Common myeloid progenitor, CD34-positive (primary cell): Measurements from ENCODE around the gene ME2.
"Not testable (repeated sequence)": the region's sequence is repeated elsewhere in the genome, so short reads cannot be mapped to it uniquely, and the experiment has no call there.

Experiments used
- CTCF ChIA-PET: fragments of 350-600 bp; sonication (Branson Sonifier 250); formaldehyde crosslinking; loops from one replicate; lab custom pipeline; 2021; ENCODE audit warnings: antibody characterized with exemption; lab: Charles Lee
- POLR2A ChIA-PET: fragments of 350-600 bp; sonication (Branson Sonifier 250); formaldehyde crosslinking; loops from one replicate; lab custom pipeline; 2021; ENCODE audit warnings: antibody characterized with exemption; lab: Charles Lee
- DNase-seq, 3 donors: peaks; one replicate each; pipeline versions ENCODE4 v3.0.0 to v3.0.0-alpha.2; 2013
- H3K27ac ChIP-seq, 2 experiments: 1 replicate in 1 of 2; 2 replicates in 1 of 2; pipeline ENCODE4 v1.7.0; 2013; ENCODE audit warnings: inconsistent platforms in 2 of 2, low read length in 2 of 2, mild to moderate bottlenecking in 2 of 2, low read depth in 1 of 2, moderate library complexity in 1 of 2; ENCODE audit not compliant: severe bottlenecking in 2 of 2, insufficient read depth in 1 of 2, poor library complexity in 1 of 2
- H3K27me3 ChIP-seq, 5 experiments: replicated peaks in 2 of 5; 1 replicate in 3 of 5; 2 replicates in 2 of 5; pipeline versions ENCODE4 v1.6.1 to v1.7.0; 2013; ENCODE audit warnings: low read length in 4 of 5, mild to moderate bottlenecking in 2 of 5, moderate library complexity in 2 of 5, inconsistent platforms in 1 of 5; ENCODE audit not compliant: insufficient read depth in 5 of 5, control insufficient read depth in 4 of 5
- H3K36me3 ChIP-seq, 4 experiments: 1 replicate in 2 of 4; 2 replicates in 2 of 4; pipeline versions ENCODE4 v1.6.1 to v1.7.0; 2013; ENCODE audit warnings: low read length in 3 of 4, control low read depth in 1 of 4, mild to moderate bottlenecking in 1 of 4; ENCODE audit not compliant: control insufficient read depth in 4 of 4, insufficient read depth in 4 of 4
- H3K4me1 ChIP-seq, 4 experiments: 1 replicate in 3 of 4; 2 replicates in 1 of 4; pipeline versions ENCODE4 v1.6.1 to v1.7.1; 2013; ENCODE audit warnings: low read length in 3 of 4, mild to moderate bottlenecking in 3 of 4, control low read depth in 1 of 4, inconsistent platforms in 1 of 4, moderate library complexity in 1 of 4; ENCODE audit not compliant: control insufficient read depth in 4 of 4, insufficient read depth in 4 of 4; ENCODE audit errors: control extremely low read depth in 1 of 4
- H3K4me3 ChIP-seq, 7 experiments: 1 replicate in 4 of 7; 2 replicates in 3 of 7; pipeline versions ENCODE4 v1.5.1 to v1.7.0; 2013; ENCODE audit warnings: mild to moderate bottlenecking in 7 of 7, low read length in 6 of 7, moderate library complexity in 6 of 7, inconsistent platforms in 2 of 7, low read depth in 2 of 7, control low read depth in 1 of 7; ENCODE audit not compliant: insufficient read depth in 4 of 7, control insufficient read depth in 1 of 7; ENCODE audit errors: extremely low read depth in 1 of 7
- H3K9me3 ChIP-seq, 5 experiments: 1 replicate in 4 of 5; 2 replicates in 1 of 5; pipeline versions ENCODE4 v1.6.1 to v1.7.1; 2013; ENCODE audit warnings: low read length in 4 of 5, mild to moderate bottlenecking in 2 of 5, inconsistent platforms in 1 of 5, low read depth in 1 of 5, moderate library complexity in 1 of 5; ENCODE audit not compliant: control insufficient read depth in 4 of 5, insufficient read depth in 2 of 5; ENCODE audit errors: control extremely low read depth in 1 of 5
- WGBS: methylation state at CpG from one replicate; pipeline ENCODE4 v1.1.5; 2013; ENCODE audit not compliant: insufficient coverage; 5-methylcytosine and 5-hydroxymethylcytosine counted together

Gene ME2

DNA sequence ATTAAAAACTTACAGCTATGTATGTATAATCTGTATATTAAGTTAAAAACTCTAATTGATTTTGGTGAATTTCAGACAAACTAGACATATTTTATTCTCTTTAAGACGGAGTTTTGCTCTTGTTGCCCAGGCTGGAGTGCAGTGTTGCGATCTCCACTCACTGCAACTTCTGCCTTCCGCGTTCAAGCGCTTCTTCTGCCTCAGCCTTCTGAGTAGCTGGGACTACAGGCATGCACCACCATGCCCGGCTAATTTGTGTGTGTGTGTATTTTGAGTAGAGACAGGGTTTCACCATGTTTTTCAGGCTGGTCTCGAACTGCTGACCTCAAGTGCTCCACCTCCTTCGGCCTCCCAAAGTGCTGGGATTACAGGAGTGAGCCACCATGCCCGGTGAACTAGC, 2.0 kb downstream of the ME2 start:
- POLR2A ChIA-PET, H3K9me3 ChIP-seq, H3K36me3 ChIP-seq, H3K4me3 ChIP-seq, H3K27me3 ChIP-seq, H3K27ac ChIP-seq: not testable (repeated sequence)
- 97% methylated on average over 5 of the region's 9 CpGs for WGBS
- CTCF ChIA-PET: interaction anchor here (0.9 to 1.2 kb wide), 2 partner anchors 8 to 14 kb away, joined by 3 read pairs; no protein-coding TSS in a partner anchor
- peaks cover 12 to 33% (median 23%) of the 10 kb centered on the region in 4 experiments for H3K4me1 ChIP-seq
- peak in 1 of 3 donors; percentile 9 for DNase-seq

DNA sequence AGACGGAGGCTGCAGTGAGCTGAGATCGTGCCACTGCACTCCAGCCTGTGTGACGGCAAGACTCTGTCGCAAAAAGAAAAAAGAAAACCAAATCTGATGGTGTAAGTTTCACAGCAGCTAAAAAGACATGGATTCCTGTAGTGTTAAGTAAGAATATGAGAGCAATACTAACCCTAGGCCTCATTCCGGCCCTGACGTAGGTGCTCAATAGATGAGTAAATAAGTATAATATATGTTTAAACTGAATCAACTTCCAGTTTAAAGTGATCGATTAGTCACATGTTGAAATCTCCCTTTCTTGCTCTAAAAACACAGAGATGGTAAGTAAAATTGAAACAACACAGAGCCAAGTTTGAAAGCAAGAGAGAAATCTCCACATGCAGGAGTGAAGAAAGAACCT, 8.0 kb downstream of the ME2 start:
- Histone ChIP-seq H3K9me3 (peaks cover 0 to 40% (median 2%) of the 10 kb centered on the region in 5 experiments), H3K27me3 (no peaks in the 10 kb centered on the region), H3K36me3 (peaks cover 5 to 26% (median 11%) of the 10 kb centered on the region in 4 experiments), H3K27ac (no peak overlapping the region), H3K4me3 (no peak overlapping the region), H3K4me1 (peaks cover 2 to 10% (median 7%) of the 10 kb centered on the region in 4 experiments)
- DNase-seq: no peak
- ChIA-PET CTCF (interaction anchor here (0.9 to 1.4 kb wide), 3 partner anchors 20 to 164 kb away, joined by 3 to 4 read pairs (median 4); no protein-coding TSS in a partner anchor), POLR2A (no interaction called here)
- WGBS: 100% methylated on average over 4 of the region's 7 CpGs

- Histone ChIP-seq H3K27ac (no peak overlapping the region), H3K36me3 (peaks cover 22 to 52% (median 32%) of the 10 kb centered on the region in 4 experiments), H3K9me3 (peaks cover 0 to 28% (median 4%) of the 10 kb centered on the region in 5 experiments), H3K4me1 (peaks cover 0 to 2% (median 0%) of the 10 kb centered on the region in 4 experiments), H3K4me3 (no peak overlapping the region), H3K27me3 (no peaks in the 10 kb centered on the region)
- ChIA-PET POLR2A (no interaction called here), CTCF (interaction anchor here (0.6 to 1.1 kb wide), 2 partner anchors 12 to 74 kb away, joined by 3 to 4 read pairs; no protein-coding TSS in a partner anchor)
- 100% methylated on average over 2 of the region's 4 CpGs for WGBS
- no peak for DNase-seq
Observed at GRCh38 chr18:50895350-50896045, 16.6 kb downstream of the ME2 start.

DNA sequence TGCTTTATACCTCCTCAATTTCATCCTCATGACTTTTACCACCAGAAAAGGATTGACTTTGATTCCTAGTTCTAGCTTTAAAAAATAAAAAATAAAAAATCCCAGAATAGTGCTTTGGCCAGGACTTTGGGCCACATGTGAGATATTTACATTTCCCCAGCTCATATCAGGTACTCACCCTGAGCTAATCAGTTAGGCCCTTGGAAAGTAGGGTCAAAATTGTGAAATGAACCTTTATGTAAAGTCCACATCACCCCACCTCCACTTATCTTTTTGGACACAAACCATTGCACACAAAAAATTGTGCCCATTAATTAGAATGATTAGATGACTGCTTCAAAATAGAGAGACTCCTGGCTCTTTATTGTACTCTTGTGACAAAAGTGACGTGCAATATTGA, 17.2 kb downstream of the ME2 start:
- CTCF ChIA-PET: interaction anchor here (1.1 kb wide), 1 partner anchor 11 kb away, joined by 3 read pairs; no protein-coding TSS in a partner anchor
- no peak for DNase-seq
- POLR2A ChIA-PET: no interaction called here
- H3K27ac ChIP-seq: no peak overlapping the region
- 100% methylated on average over 1 of the region's 1 CpG for WGBS
- H3K9me3 ChIP-seq: peaks cover 0 to 23% (median 4%) of the 10 kb centered on the region in 5 experiments
- H3K36me3 ChIP-seq: peaks cover 22 to 49% (median 32%) of the 10 kb centered on the region in 4 experiments
- H3K4me1 ChIP-seq: peaks cover 0 to 2% (median 0%) of the 10 kb centered on the region in 4 experiments
- no peaks in the 10 kb centered on the region for H3K27me3 ChIP-seq
- H3K4me3 ChIP-seq: no peak overlapping the region

- DNase-seq: no peak
- ChIA-PET POLR2A (no interaction called here), CTCF (no interaction called here)
- Histone ChIP-seq H3K9me3 (peaks cover 0 to 7% (median 2%) of the 10 kb centered on the region in 5 experiments), H3K27ac (no peak overlapping the region), H3K4me1 (peaks cover 0 to 2% (median 0%) of the 10 kb centered on the region in 4 experiments), H3K4me3 (no peak overlapping the region), H3K36me3 (peaks cover 22 to 46% (median 34%) of the 10 kb centered on the region in 4 experiments), H3K27me3 (no peaks in the 10 kb centered on the region)
- 100% methylated on average over 2 of the region's 2 CpGs for WGBS
Observed at GRCh38 chr18:50898919-50899318, 20.0 kb downstream of the ME2 start.

DNA sequence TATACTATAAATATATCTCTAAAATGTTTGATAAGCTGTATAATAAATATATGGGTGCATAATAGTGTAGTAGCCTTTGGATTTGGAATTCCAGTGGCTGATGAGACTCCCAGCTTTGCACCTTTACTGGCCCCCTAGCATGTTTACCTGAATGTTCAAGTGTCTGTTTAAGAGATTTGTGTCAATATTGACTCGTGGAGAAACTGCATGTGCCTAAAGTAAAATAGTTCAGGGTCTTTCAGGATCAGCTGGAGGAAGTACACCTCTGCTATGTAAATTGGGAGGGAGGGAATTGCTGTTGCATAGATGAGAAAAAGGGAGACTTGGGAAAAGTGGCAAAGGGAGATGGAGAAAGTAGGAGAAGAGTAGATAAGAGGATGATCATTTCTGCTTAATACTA, 23.9 kb downstream of the ME2 start:
- POLR2A ChIA-PET: no interaction called here
- CTCF ChIA-PET: no interaction called here
- Histone ChIP-seq H3K4me1 (peaks cover 0 to 2% (median 0%) of the 10 kb centered on the region in 4 experiments), H3K4me3 (no peak overlapping the region), H3K9me3 (peaks cover 4 to 17% (median 8%) of the 10 kb centered on the region in 5 experiments), H3K36me3 (peaks cover 19 to 50% (median 35%) of the 10 kb centered on the region in 4 experiments), H3K27ac (no peak overlapping the region), H3K27me3 (no peaks in the 10 kb centered on the region)
- WGBS: 83% methylated on average over 1 of the region's 1 CpG
- no peak for DNase-seq

DNA sequence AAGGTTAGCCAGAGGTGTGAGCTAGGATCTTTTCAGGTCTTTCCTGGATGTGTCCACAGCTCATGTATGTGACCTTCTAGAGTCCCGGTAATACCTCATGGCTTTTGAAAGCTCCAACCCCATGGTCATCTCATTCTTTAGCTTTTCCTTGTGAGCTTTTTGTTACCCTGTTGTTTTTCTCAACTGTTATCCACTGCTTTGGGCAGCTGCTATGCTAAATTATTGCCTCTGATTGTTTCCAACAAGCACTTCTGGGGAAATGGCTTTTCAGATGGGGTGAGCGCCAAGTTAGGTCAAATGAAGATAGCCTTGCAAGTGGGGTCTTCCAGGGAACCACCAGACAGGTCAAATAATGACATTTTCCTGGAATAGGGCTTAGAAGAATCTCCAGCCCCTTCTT, 27.9 kb downstream of the ME2 start:
- ChIA-PET POLR2A (no interaction called here), CTCF (interaction anchor here (0.9 kb wide), 1 partner anchor 11 kb away, joined by 3 read pairs; no protein-coding TSS in a partner anchor)
- WGBS: 100% methylated on average over 2 of the region's 2 CpGs
- Histone ChIP-seq H3K9me3 (peaks cover 0 to 10% (median 7%) of the 10 kb centered on the region in 5 experiments), H3K27me3 (no peaks in the 10 kb centered on the region), H3K27ac (no peak overlapping the region), H3K4me1 (no peaks in the 10 kb centered on the region), H3K4me3 (no peak overlapping the region), H3K36me3 (peaks cover 10 to 61% (median 30%) of the 10 kb centered on the region in 4 experiments)
- DNase-seq: no peak
